Mesenchymal stem cell (in vitro differentiated cells and primary cell): ENCODE results near the gene MICA.
A peak's percentile ranks its signal among the peaks of the same experiment; 100 is the strongest.

Source experiments
- DNase-seq: peaks from one replicate; pipeline ENCODE4 v3.0.0-alpha.2; 2013
- H2AFZ ChIP-seq: one replicate; pipeline ENCODE4 v1.6.1; 2013; ENCODE audit warnings: low read depth, mild to moderate bottlenecking, control low read depth, inconsistent platforms, low read length, moderate library complexity
- H2AK5ac ChIP-seq: 2 replicates; pipeline ENCODE4 v1.6.1; 2013; ENCODE audit warnings: low read length, moderate library complexity, mild to moderate bottlenecking, inconsistent platforms; ENCODE audit not compliant: severe bottlenecking
- H2BK120ac ChIP-seq: one replicate; pipeline ENCODE4 v1.6.1; 2013; ENCODE audit warnings: low read depth, mild to moderate bottlenecking, inconsistent platforms, low read length, moderate library complexity
- H2BK12ac ChIP-seq, 2 experiments: one replicate each; pipeline ENCODE4 v1.6.1; 2013; ENCODE audit warnings: inconsistent platforms in 2 of 2, low read length in 2 of 2, mild to moderate bottlenecking in 2 of 2, moderate library complexity in 2 of 2, control low read depth in 1 of 2
- H2BK15ac ChIP-seq: one replicate; pipeline ENCODE4 v1.6.1; 2013; ENCODE audit warnings: mild to moderate bottlenecking, low read depth, inconsistent platforms; ENCODE audit not compliant: poor library complexity, severe bottlenecking
- H2BK5ac ChIP-seq: 2 replicates; pipeline ENCODE4 v1.6.1; 2013; ENCODE audit warnings: low read depth, mild to moderate bottlenecking, low read length, control low read depth, inconsistent platforms; ENCODE audit not compliant: poor library complexity, severe bottlenecking
- H3K14ac ChIP-seq, 2 experiments: one replicate each; pipeline ENCODE4 v1.6.1; 2013; ENCODE audit warnings: inconsistent platforms in 2 of 2, low read length in 2 of 2, control low read depth in 1 of 2, mild to moderate bottlenecking in 1 of 2, moderate library complexity in 1 of 2
- H3K18ac ChIP-seq, 2 experiments: one replicate each; pipeline ENCODE4 v1.6.1; 2013; ENCODE audit warnings: inconsistent platforms in 2 of 2, low read length in 2 of 2, control low read depth in 1 of 2, low read depth in 1 of 2, mild to moderate bottlenecking in 1 of 2
- H3K23ac ChIP-seq, 2 experiments: one replicate each; pipeline ENCODE4 v1.6.1; 2013; ENCODE audit warnings: inconsistent platforms in 2 of 2, low read length in 2 of 2, mild to moderate bottlenecking in 2 of 2, moderate library complexity in 2 of 2, control low read depth in 1 of 2
- H3K27ac ChIP-seq: 2 replicates; pipeline ENCODE4 v1.5.1; 2013; ENCODE audit warnings: mild to moderate bottlenecking, moderate library complexity, low read length, control low read depth, inconsistent platforms; ENCODE audit not compliant: poor library complexity, severe bottlenecking
- H3K27me3 ChIP-seq, 2 experiments: 2 replicates each; pipeline versions ENCODE4 v1.6.1 to v1.7.0; 2013; ENCODE audit warnings: low read length in 2 of 2, mild to moderate bottlenecking in 2 of 2, moderate library complexity in 2 of 2, control low read depth in 1 of 2, inconsistent platforms in 1 of 2; ENCODE audit not compliant: control insufficient read depth in 1 of 2, insufficient read depth in 1 of 2
- H3K36me3 ChIP-seq, 2 experiments: 2 replicates each; pipeline versions ENCODE4 v1.6.1 to v1.7.0; 2013; ENCODE audit warnings: low read length in 2 of 2, control low read depth in 1 of 2, inconsistent platforms in 1 of 2, low read depth in 1 of 2, mild to moderate bottlenecking in 1 of 2; ENCODE audit not compliant: insufficient read depth in 2 of 2, control insufficient read depth in 1 of 2
- H3K4ac ChIP-seq, 2 experiments: one replicate each; pipeline ENCODE4 v1.6.1; 2013; ENCODE audit warnings: inconsistent platforms in 2 of 2, low read length in 2 of 2, mild to moderate bottlenecking in 2 of 2, moderate library complexity in 2 of 2, control low read depth in 1 of 2, low read depth in 1 of 2
- H3K4me1 ChIP-seq: 2 replicates; pipeline ENCODE4 v1.6.1; 2013; ENCODE audit warnings: low read depth, low read length, control low read depth; ENCODE audit not compliant: control insufficient read depth, insufficient read depth
- H3K4me2 ChIP-seq: 2 replicates; pipeline ENCODE4 v1.6.1; 2013; ENCODE audit warnings: low read length, mild to moderate bottlenecking, inconsistent platforms; ENCODE audit not compliant: poor library complexity, severe bottlenecking
- H3K4me3 ChIP-seq, 2 experiments: 2 replicates each; pipeline versions ENCODE4 v1.5.1 to v1.7.0; 2013; ENCODE audit warnings: low read length in 2 of 2, mild to moderate bottlenecking in 2 of 2, control low read depth in 1 of 2, low read depth in 1 of 2; ENCODE audit not compliant: insufficient read depth in 1 of 2
- H3K79me1 ChIP-seq: replicated peaks from 2 replicates; pipeline ENCODE4 v1.6.1; 2013; ENCODE audit warnings: mild to moderate bottlenecking, control low read depth, low read length, inconsistent platforms; ENCODE audit not compliant: poor library complexity, severe bottlenecking
- H3K9ac ChIP-seq: 2 replicates; pipeline ENCODE4 v1.7.0; 2013; ENCODE audit warnings: mild to moderate bottlenecking, low read length, moderate library complexity
- H3K9me3 ChIP-seq: 2 replicates; pipeline ENCODE4 v1.7.0; 2013; ENCODE audit warnings: mild to moderate bottlenecking, low read length; ENCODE audit not compliant: control insufficient read depth
- H4K8ac ChIP-seq: one replicate; pipeline ENCODE4 v1.6.1; 2013; ENCODE audit warnings: inconsistent platforms, mild to moderate bottlenecking, low read length, moderate library complexity
- H4K91ac ChIP-seq: one replicate; pipeline ENCODE4 v1.6.1; 2013; ENCODE audit warnings: mild to moderate bottlenecking, low read length, inconsistent platforms
- WGBS: methylation state at CpG from one replicate; pipeline ENCODE4 v1.1.7; 2013; ENCODE audit warnings: mixed read lengths; 5-methylcytosine and 5-hydroxymethylcytosine counted together

Gene MICA

GRCh38 chr6:31400467-31401289, 2.7 kb upstream of the MICA start:
- H3K36me3 ChIP-seq = no peaks in the 10 kb centered on the region
- no peak overlapping the region for H2BK12ac ChIP-seq
- H3K27me3 ChIP-seq = no peaks in the 10 kb centered on the region
- H3K27ac ChIP-seq = peak overlapping the region; percentile 97
- peak overlapping the region in 1 of 2 experiments; percentile 77 for H3K14ac ChIP-seq
- H2BK15ac ChIP-seq = peak overlapping the region; percentile 26
- H2AFZ ChIP-seq = no peak overlapping the region
- peak overlapping the region in 1 of 2 experiments; percentile 81 for H3K18ac ChIP-seq
- H3K4me1 ChIP-seq = peaks cover 16% of the 10 kb centered on the region
- peak; percentile 82 for DNase-seq
- peak overlapping the region; percentile 43 for H4K91ac ChIP-seq
- peaks cover 9% of the 10 kb centered on the region for H3K79me1 ChIP-seq
- H2AK5ac ChIP-seq = no peak overlapping the region
- H3K9ac ChIP-seq = peak overlapping the region; percentile 96
- H3K4me2 ChIP-seq = peak overlapping the region; percentile 66
- no peak overlapping the region for H3K23ac ChIP-seq
- H2BK5ac ChIP-seq = no peak overlapping the region
- peak overlapping the region; percentile 68 to 89 for H3K4me3 ChIP-seq
- no peak overlapping the region for H2BK120ac ChIP-seq
- H4K8ac ChIP-seq = no peak overlapping the region
- WGBS = 3% methylated on average over 23 of the region's 30 CpGs
- no peaks in the 10 kb centered on the region for H3K9me3 ChIP-seq
- peak overlapping the region; percentile 2 to 71 for H3K4ac ChIP-seq

DNA sequence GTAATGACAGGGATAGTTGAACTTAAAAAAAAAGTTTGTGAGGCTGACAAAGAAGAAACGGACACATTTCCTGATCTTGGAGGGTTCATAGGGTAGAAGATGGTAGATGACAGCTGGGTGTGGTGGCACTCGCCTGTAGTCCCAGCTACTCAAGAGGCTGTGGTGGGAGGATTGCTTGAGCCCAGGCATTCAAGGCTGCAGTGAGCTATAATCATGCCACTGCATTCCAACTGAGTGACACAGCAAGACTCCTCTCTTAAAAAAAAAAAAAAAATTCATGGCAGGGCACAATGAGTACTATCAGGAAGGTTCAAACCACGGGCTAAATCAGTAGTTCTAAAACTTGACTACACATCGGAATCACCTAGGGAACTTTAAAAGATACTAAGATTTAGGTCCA, 2.0 kb upstream of the MICA start:
- Histone ChIP-seq H4K8ac (no peak overlapping the region), H3K4me3 (peak overlapping the region in 1 of 2 experiments; percentile 89), H3K4me1 (peaks cover 14% of the 10 kb centered on the region), H3K23ac (no peak overlapping the region), H3K4ac (peak overlapping the region in 1 of 2 experiments; percentile 41), H3K27ac (peak overlapping the region; percentile 97), H3K9ac (peak overlapping the region; percentile 96), H2BK12ac (no peak overlapping the region), H4K91ac (no peak overlapping the region), H3K9me3 (no peaks in the 10 kb centered on the region), H2BK15ac (no peak overlapping the region), H3K18ac (peak overlapping the region in 1 of 2 experiments; percentile 41), H3K4me2 (peak overlapping the region; percentile 45), H3K36me3 (no peaks in the 10 kb centered on the region), H3K79me1 (peaks cover 3% of the 10 kb centered on the region), H2BK5ac (no peak overlapping the region), H2AK5ac (peak overlapping the region; percentile 94), H3K27me3 (no peaks in the 10 kb centered on the region), H2BK120ac (peak overlapping the region; percentile 30), H3K14ac (no peak overlapping the region), H2AFZ (no peak overlapping the region)
- 7% methylated on average over 3 of the region's 4 CpGs for WGBS
- peak; percentile 89 for DNase-seq

GRCh38 chr6:31402324-31403282, 792 bp upstream of the MICA start:
- no peaks in the 10 kb centered on the region for H3K36me3 ChIP-seq
- no peaks in the 10 kb centered on the region for H3K27me3 ChIP-seq
- peak overlapping the region; percentile 71 for H2AFZ ChIP-seq
- peak overlapping the region; percentile 34 to 73 for H3K18ac ChIP-seq
- H2AK5ac ChIP-seq = peak overlapping the region; percentile 17
- H2BK5ac ChIP-seq = no peak overlapping the region
- no peak overlapping the region for H2BK120ac ChIP-seq
- peak overlapping the region; percentile 95 for H3K4me2 ChIP-seq
- H3K27ac ChIP-seq = peak overlapping the region; percentile 25
- H3K23ac ChIP-seq = peak overlapping the region in 1 of 2 experiments; percentile 69
- H3K4ac ChIP-seq = peak overlapping the region in 1 of 2 experiments; percentile 99
- H2BK12ac ChIP-seq = peak overlapping the region; percentile 45 to 63
- H3K4me3 ChIP-seq = peak overlapping the region; percentile 49 to 89
- H4K8ac ChIP-seq = no peak overlapping the region
- WGBS = 11% methylated on average over 27 of the region's 27 CpGs
- peak overlapping the region; percentile 56 for H4K91ac ChIP-seq
- peak overlapping the region in 1 of 2 experiments; percentile 91 for H3K14ac ChIP-seq
- H2BK15ac ChIP-seq = peak overlapping the region; percentile 73
- H3K9me3 ChIP-seq = no peaks in the 10 kb centered on the region
- DNase-seq = peak; percentile 70
- H3K4me1 ChIP-seq = peaks cover 16% of the 10 kb centered on the region
- peaks cover 3% of the 10 kb centered on the region for H3K79me1 ChIP-seq
- peak overlapping the region; percentile 96 for H3K9ac ChIP-seq
